BE2C (cell line): ENCODE measurements around the gene HTR5A.

ENCODE experiments used
- DNase-seq: peaks from one replicate; pipeline ENCODE4 v3.0.0-alpha.2; 2020
- H3K27me3 ChIP-seq: fragments of 250-450 bp; sonication (Bioruptor Pico); 2 replicates; pipeline ENCODE4 v1.5.1; 2020; ENCODE audit warnings: mild to moderate bottlenecking
- H3K36me3 ChIP-seq: fragments of 250-450 bp; sonication (Bioruptor Pico); 2 replicates; pipeline ENCODE4 v1.5.1; 2020; ENCODE audit warnings: mild to moderate bottlenecking
- H3K4me1 ChIP-seq: fragments of 250-450 bp; sonication (Bioruptor Pico); 2 replicates; pipeline ENCODE4 v1.5.1; 2020
- H3K4me3 ChIP-seq: 2 replicates; pipeline ENCODE4 v1.5.1; 2011; ENCODE audit warnings: low read depth, low read length
- H3K9me3 ChIP-seq: fragments of 250-450 bp; sonication (Bioruptor Pico); 2 replicates; pipeline ENCODE4 v1.5.1; 2020
- CTCF ChIP-seq: IDR thresholded peaks from 2 replicates; pipeline ENCODE4 v1.5.1; 2012; ENCODE audit warnings: mild to moderate bottlenecking, low read depth, low read length

The HTR5A gene

GRCh38 chr7:155093596-155093995, 23.5 kb downstream of the HTR5A start:
- H3K36me3 ChIP-seq, result no peaks in the 10 kb centered on the region
- peaks cover 5% of the 10 kb centered on the region; the same call in 1 of the 2 replicates for H3K27me3 ChIP-seq
- no peaks in the 10 kb centered on the region for H3K9me3 ChIP-seq
- DNase-seq, result no peak
- no peaks in the 10 kb centered on the region for H3K4me1 ChIP-seq
- no peak for TF ChIP-seq CTCF
- H3K4me3 ChIP-seq, result no peak overlapping the region

- no peak for TF ChIP-seq CTCF
- H3K4me3 ChIP-seq, result no peak overlapping the region
- no peaks in the 10 kb centered on the region for H3K9me3 ChIP-seq
- peaks cover 5% of the 10 kb centered on the region; the same call in 1 of the 2 replicates for H3K27me3 ChIP-seq
- DNase-seq, result no peak
- H3K36me3 ChIP-seq, result no peaks in the 10 kb centered on the region
- no peaks in the 10 kb centered on the region for H3K4me1 ChIP-seq
Measured at GRCh38 chr7:155094636-155095135, 24.6 kb downstream of the HTR5A start.

GRCh38 chr7:155097338-155097737, 27.2 kb downstream of the HTR5A start:
- DNase-seq, result no peak
- no peaks in the 10 kb centered on the region for H3K4me1 ChIP-seq
- H3K4me3 ChIP-seq, result no peak overlapping the region
- H3K27me3 ChIP-seq, result peaks cover 3% of the 10 kb centered on the region; the same call in 1 of the 2 replicates
- no peaks in the 10 kb centered on the region for H3K9me3 ChIP-seq
- H3K36me3 ChIP-seq, result no peaks in the 10 kb centered on the region
- no peak for TF ChIP-seq CTCF

GRCh38 chr7:155103839-155104238, 33.7 kb downstream of the HTR5A start:
- TF ChIP-seq CTCF, result no peak
- peaks cover 32% of the 10 kb centered on the region for H3K27me3 ChIP-seq
- no peaks in the 10 kb centered on the region for H3K4me1 ChIP-seq
- H3K4me3 ChIP-seq, result no peak overlapping the region
- DNase-seq, result no peak
- H3K9me3 ChIP-seq, result no peaks in the 10 kb centered on the region
- H3K36me3 ChIP-seq, result no peaks in the 10 kb centered on the region

GRCh38 chr7:155104913-155105312, 34.8 kb downstream of the HTR5A start:
- Histone ChIP-seq H3K9me3 (no peaks in the 10 kb centered on the region), H3K4me1 (no peaks in the 10 kb centered on the region), H3K4me3 (no peak overlapping the region), H3K27me3 (peaks cover 43% of the 10 kb centered on the region), H3K36me3 (no peaks in the 10 kb centered on the region)
- no peak for DNase-seq
- no peak for TF ChIP-seq CTCF

- DNase-seq, result no peak
- Histone ChIP-seq H3K4me1 (no peaks in the 10 kb centered on the region), H3K36me3 (no peaks in the 10 kb centered on the region), H3K9me3 (no peaks in the 10 kb centered on the region), H3K27me3 (peaks cover 53% of the 10 kb centered on the region), H3K4me3 (no peak overlapping the region)
- TF ChIP-seq CTCF, result no peak
Measured at GRCh38 chr7:155106356-155106755, 36.2 kb downstream of the HTR5A start.
